Dedifferentiated amniotic fluid mesenchymal stem cell (primary cell): ENCODE measurements around the gene MYH9.
A peak's percentile ranks its signal among the peaks of the same experiment; 100 is the strongest.
"Not testable (repeated sequence)": the region's sequence is repeated elsewhere in the genome, so short reads cannot be mapped to it uniquely, and the experiment has no call there.

Experiments
- DNase-seq: peaks from one replicate; pipeline ENCODE4 v3.0.0-alpha.2; 2016; ENCODE audit errors: extremely low spot score

MYH9 gene

DNA sequence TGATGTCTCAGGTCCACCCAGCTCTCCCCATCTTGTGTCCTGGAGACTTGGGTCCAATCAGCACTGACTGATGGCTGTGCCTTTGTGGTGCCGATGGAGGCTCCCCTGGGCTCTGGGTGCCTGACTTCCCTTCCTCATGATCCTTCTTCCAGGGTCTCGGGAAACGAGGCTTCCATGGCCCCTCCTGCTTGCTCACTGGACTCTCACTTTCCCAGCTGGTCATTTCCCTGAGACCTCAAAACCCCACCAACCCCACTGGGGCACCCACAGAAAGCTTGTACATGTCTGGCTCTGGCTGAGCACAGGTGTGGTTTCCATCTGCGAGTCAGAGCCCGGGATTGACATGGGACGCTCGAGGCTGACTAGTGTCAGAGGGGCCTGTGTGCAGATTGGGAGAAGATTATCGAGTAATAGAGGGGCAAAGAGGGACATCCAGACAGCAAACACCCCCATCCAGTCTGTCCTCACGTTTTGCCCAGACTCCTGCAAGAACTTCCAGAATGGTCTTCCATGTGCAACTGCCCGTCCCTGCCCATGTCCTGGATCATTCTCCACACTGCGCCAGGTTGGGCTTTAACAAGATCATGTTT lies 119.8 kb downstream of the MYH9 start:
- no peak for DNase-seq

DNA sequence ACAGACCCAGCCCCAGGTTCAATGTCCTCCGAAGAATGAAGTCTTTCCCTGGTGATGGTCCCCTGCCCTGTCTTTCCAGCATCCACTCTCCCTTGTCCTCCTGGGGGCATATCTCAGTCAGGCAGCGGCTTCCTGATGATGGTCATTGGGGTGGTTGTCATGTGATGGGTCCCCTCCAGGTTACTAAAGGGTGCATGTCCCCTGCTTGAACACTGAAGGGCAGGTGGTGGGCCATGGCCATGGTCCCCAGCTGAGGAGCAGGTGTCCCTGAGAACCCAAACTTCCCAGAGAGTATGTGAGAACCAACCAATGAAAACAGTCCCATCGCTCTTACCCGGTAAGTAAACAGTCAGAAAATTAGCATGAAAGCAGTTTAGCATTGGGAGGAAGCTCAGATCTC lies 120.7 kb downstream of the MYH9 start:
- DNase-seq: no peak

DNA sequence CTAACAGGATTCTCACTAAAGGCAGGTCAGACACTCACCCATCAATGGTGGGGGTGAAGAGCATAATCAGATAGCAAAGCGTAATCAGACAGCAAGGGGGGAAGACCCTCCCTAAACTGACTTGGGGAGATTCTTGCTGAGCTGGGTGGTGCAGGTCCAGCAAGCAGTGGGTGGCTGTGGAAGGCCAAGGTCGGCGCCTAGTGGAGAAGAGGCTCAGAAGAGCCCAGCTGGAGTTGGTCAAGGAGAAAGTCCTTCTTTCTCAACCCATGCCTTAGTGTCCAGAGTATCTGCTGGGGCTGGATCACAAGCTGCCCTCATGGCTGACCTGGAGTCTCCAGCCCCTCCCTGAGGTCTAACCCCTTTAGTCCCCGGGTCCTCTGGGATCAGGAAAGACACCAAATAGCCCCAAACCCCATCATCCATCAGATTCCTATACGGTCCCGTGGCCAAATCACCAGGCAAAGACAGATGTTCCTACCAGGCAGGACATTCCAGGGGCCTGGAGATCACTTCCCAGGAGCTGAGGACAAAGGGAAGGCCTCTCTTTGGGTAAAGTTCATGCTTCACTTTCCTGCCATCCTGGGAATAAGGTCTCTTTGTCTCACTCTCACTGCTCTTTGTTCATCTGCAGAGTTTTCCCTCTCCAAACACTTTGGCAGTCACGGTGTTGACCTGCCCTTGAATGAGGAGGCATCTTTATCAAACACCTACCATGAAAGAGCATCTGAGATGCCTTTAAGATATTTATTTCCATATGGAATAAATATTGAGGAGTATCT lies 123.7 kb downstream of the MYH9 start:
- not testable (repeated sequence) for DNase-seq

- DNase-seq: not testable (repeated sequence)
These were observed 124.5 kb downstream of the MYH9 start for GRCh38 chr22:36263216-36263673.

GRCh38 chr22:36262307-36262706 lies 125.5 kb downstream of the MYH9 start:
- DNase-seq: not testable (repeated sequence)

GRCh38 chr22:36261675-36262074 lies 126.1 kb downstream of the MYH9 start:
- DNase-seq: not testable (repeated sequence)

DNA sequence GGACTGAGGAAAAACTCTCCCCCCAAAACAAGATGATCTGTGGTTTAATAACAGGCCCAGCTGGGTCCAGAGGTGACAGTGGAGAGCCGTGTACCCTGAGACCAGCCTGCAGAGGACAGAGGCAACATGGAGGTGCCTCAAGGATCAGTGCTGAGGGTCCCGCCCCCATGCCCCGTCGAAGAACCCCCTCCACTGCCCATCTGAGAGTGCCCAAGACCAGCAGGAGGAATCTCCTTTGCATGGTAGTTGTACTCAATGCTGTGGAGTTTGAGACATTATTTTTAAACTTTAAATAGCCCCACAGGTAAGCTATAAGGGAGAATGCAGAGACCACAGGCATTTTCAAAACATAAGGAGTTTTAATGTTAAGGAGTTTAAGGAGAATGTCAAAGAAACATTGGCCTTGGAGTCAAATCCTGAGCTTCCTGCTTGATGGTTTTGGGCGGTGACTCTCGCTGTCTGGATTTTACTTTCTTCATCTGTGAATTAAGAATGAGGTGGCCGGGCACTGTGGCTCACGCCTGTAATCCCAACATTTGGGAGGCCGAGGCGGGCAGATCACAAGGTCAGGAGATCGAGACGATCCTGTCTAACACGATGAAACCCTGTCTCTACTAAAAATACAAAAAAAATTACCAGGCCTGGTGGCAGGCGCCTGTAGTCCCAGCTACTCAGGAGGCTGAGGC lies 128.0 kb downstream of the MYH9 start:
- no peak for DNase-seq

GRCh38 chr22:36258701-36259614 lies 128.8 kb downstream of the MYH9 start:
- no peak for DNase-seq

- DNase-seq: no peak
These were observed 129.7 kb downstream of the MYH9 start for GRCh38 chr22:36257948-36258670.

DNA sequence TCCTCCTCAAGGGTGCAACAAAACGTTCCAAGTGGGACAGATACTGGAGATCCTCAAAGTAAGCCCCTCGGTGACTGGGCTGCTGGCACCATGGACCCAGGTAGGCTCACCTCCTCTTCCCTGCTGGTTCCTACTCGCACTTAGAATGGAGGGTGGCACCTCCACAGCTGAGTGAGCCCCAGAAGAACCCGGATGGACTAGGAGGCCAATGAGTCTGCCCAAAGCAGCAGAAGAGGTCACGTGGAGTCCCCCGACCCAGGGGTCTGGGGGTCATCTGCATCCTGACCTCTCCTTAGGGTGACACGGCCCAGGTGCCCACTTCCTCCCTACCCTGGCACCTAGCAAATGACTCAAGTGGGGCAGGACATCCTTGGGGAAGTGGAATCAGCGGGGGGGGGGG lies 130.5 kb downstream of the MYH9 start:
- DNase-seq: no peak

DNA sequence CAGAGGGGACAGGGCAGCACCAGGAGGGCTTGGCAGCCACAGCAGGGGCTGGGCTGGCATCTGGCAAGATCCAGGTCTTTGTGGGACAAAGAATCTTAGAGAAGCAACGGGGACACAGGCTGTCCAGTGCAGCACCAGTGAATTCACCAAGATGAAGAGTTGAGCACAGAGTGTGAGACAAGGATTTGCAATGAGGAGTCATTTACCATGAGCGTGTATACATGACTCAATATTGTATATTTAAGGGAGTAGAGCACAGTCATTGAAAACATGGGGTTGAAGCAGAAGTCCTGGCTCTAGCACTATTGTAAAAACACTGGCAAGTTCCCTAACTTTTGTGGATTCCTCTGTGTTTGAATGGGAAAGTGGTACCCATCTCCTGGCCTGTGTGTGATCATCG lies 131.3 kb downstream of the MYH9 start:
- no peak for DNase-seq

DNA sequence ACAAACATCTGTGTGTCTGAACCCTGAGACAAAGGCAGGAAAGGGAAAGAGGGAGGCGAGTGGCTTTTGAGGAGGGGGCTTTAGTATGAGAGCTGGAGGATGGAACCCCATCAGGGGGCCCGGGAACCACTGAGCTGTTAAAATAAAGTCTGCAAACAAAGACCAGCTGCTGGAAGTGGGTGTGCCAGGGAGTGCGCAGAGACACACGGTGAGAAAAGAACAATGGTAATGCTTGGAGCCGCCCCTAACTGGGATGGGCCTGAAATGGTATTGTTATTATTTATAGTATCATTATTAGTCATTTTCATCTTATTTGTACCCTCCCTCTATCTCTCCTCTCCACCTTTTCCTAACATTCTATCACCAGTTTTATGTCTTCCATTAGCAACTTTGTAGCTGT lies 132.2 kb downstream of the MYH9 start:
- DNase-seq: not testable (repeated sequence)

DNA sequence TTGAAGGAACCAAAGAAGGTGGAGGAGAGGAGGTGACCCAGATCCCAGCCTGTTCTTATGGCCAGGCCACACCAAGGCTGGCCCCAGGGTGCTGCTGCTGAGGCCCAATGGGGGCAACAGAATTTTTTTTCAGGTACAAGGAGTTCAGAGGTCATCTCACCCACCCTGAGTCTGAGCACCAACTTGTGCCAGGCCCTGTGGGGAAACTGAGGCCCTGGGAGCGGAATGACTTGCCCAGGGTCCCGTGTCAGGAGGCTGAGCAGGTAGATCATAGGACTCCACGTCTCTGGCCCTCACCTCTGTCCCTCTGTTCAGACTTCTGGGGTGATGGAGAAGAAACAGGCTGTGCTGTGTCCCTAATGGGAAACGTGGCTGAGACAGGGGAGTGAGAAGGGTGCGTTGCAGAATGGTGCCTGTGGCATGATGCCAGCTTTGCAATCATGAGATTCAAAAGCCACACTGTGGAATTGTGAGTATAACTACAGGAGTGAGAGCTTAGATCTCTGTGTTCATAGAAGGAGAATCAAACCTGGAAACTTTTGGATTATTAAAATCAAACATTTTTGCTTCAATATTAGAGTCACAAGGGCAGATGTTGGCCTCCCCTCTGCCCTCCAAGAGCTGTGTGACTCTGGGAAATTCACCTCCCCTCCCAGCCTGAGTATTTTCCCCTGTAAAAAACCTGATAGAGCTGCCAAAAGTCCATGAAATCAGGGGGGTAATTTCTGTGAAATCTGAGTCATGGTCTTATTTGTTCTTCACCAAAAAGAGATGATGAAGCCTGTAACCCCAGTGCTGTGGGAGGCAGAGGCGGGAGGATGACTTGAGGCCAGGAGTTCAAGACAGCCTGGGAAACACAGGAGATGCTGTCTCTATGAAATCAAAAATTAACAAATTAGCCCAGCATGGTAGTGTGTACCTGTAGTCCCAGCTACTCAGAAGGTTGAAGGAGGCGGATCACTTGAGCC lies 134.0 kb downstream of the MYH9 start:
- DNase-seq: no peak

DNA sequence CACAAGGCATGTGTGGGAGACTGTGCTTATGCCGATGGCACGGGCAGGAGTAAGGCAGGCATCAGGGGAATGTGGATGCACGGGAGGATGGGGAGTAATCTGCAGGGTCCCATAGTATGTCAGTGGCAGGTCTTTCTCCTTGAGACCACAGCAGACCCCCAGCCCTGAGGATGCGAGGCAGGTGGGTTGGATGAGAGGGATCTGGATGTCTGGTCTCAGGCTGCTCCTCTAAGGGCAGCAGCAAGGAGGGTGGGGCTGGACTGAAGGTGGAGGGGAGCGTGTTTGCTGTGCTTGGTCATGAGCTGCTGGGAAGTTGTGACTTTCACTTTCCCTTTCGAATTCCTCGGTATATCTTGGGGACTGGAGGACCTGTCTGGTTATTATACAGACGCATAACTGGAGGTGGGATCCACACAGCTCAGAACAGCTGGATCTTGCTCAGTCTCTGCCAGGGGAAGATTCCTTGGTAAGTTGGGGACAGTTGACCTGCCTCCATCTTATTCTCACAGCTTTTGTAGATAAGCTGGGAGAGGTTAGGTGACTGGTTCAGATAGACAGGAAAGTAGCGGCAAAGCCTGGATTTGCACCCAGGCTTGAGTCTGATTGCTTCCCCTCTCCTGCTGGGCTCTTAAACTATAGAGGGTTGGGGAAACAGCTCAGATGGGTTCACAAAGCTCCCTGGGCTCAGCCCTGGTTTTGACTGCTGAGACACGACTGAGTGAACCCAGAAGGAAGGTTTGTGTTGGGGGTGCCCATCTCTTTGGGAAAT lies 134.8 kb downstream of the MYH9 start, which contains the start of gene APOL1:
APOL1 (plus strand) TSS at position 380 of the 769 bp plus-strand sequence. CDS start 1,823 bp downstream, outside the sequence.
- peak; percentile 32 for DNase-seq

DNA sequence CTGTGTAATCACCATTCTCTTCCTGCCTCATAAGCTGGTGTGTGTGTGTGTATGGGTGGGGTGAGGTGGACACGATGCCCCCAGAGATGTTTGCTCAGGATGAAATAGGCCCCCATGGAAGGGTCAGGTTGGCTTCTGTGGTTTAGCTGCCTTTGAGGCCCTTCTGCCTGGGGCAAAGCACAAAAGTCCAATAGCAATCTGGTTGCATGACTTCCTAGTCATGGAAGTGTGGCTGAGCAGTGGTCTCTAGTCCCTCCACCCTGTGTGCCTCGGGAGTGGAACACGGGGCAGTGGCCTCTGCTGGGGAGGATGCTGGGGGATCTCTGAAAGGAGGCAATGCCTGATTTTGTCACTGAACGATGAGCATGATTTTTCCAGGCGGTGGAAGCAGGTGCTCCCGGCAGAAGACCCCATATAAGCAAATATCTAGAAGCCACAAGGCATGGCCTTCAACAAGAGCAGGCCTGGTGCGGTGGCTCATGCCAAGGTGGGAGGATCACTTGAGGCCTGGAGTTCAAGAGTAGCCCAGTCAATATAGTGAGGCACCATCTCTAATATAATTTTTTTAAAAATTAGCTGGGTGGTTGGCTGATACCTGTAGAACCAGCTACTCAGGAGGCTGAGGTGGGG lies 135.7 kb downstream of the MYH9 start:
- not testable (repeated sequence) for DNase-seq

DNA sequence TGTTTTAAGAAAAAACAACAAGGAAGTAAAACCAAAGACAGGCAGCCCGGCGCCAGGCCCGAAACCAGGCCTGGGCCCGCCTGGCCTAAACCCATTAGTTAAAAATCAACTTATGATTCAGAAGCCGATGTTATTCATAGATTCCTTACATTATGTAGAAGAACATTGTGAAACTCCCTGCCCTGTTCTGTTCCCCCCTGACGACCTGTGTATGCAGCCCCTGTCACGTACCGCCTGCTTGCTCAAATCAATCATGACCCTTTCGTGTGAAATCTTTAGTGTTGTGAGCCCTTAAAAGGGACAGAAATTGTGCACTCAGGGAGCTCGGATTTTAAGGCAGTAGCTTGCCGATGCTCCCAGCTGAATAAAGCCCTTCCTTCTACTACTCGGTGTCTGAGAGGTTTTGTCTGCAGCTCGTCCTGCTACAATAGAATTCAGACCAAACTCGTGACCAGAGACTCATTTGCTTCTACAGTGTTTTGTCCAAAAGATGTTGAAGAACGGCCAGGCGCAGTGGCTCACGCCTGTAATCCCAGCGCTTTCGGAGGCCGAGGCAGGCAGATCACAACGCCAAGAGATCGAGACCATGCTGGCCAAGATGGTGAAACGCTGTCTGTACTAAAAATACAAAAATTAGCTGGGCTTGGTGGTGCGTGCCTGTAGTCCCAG lies 137.3 kb downstream of the MYH9 start:
- DNase-seq: not testable (repeated sequence)

DNA sequence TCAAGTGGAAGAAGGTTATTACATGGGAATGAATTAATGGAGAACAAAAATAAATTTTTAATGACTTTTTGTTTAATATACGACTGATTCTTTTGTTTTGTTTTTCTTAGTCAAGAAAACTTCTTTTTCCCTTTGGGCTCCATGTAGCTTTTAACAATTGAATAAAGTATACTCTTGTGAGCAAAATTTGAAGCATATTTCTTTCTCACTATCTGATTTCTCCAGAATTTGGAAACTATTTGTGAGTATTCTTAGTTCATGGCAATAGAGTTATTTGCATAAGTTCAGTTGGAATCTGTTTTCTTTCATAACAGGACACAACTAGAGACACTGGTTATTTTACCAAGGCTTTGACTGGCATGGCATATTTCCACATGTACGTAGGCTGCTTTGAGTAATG lies 138.6 kb downstream of the MYH9 start:
- no peak for DNase-seq

GRCh38 chr22:36247955-36248354 lies 139.8 kb downstream of the MYH9 start:
- DNase-seq: no peak
